Uterus (tissue), 2 donors: ENCODE data around the gene GALNTL6.

Source experiments
- CTCF ChIP-seq, 4 experiments: fragments of 200-600 bp in 2 of 4; fragments of 450-650 bp in 2 of 4; sonication (generic) in 2 of 4; IDR thresholded peaks; one replicate each; pipeline ENCODE4 v1.5.1; 2016 to 2019; ENCODE audit warnings: antibody characterized with exemption in 4 of 4, mild to moderate bottlenecking in 2 of 4, moderate library complexity in 1 of 4
- POLR2A ChIP-seq, 2 donors: fragments of 450-650 bp; IDR thresholded peaks; one replicate each; pipeline ENCODE4 v1.6.1; 2016; ENCODE audit warnings: antibody characterized with exemption in 2 of 2, mild to moderate bottlenecking in 1 of 2, moderate library complexity in 1 of 2

- peak; percentile 62 to 86 (median 76) for TF ChIP-seq CTCF (IDR thresholded peaks at IDR 0.05)
- TF ChIP-seq POLR2A (IDR thresholded peaks at IDR 0.05) = no peak
Observed at GRCh38 chr4:173013232-173013930, 1200.2 kb downstream of the GALNTL6 start.
